Gastrocnemius medialis (tissue), 4 donors: ENCODE data around the gene WNK2.

Experiments
- POLR2A ChIP-seq, 2 donors: fragments of 450-650 bp; IDR thresholded peaks; one replicate each; pipeline ENCODE4 v1.6.1; 2017; ENCODE audit warnings: antibody characterized with exemption in 2 of 2, mild to moderate bottlenecking in 2 of 2, moderate library complexity in 2 of 2
- TF ChIP-seq, protein P1 (sequence below), 5 experiments: fragments of 450-650 bp in 3 of 5; fragments of 200-600 bp in 2 of 5; sonication (generic) in 2 of 5; IDR thresholded peaks in 4 of 5; conservative IDR thresholded peaks in 1 of 5; 1 replicate in 4 of 5; 2 replicates in 1 of 5; pipeline ENCODE4 v1.5.1; 2016 to 2019; ENCODE audit warnings: antibody characterized with exemption in 5 of 5, mild to moderate bottlenecking in 3 of 5, moderate library complexity in 3 of 5

DNA sequence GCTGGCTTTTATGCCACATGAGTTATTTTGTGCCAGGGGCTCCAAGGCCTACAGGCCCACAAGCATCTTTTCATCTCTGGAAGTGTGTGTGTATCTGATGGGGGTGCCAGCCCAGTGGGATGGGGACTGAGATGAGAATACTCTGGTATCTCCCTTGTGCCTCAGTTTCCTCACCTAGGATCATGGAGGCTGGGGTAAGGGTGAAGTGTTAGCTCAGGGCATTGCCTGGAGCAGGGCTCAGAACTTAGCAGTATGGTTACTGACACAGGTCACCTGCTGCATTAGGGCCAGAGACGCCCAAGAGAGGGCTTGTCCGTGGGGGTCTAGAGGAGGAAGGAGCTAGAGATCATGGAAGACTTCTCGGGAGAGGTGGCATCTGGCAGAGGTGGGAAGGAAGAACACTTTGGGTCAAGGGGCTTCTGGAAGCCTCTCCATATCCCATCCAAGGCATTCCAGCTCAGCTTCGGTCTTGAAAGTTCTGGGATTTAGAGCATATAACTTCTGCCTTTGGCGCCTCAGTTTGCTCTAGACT lies 742 bp upstream of the WNK2 start:
- TF ChIP-seq, protein P1, sequence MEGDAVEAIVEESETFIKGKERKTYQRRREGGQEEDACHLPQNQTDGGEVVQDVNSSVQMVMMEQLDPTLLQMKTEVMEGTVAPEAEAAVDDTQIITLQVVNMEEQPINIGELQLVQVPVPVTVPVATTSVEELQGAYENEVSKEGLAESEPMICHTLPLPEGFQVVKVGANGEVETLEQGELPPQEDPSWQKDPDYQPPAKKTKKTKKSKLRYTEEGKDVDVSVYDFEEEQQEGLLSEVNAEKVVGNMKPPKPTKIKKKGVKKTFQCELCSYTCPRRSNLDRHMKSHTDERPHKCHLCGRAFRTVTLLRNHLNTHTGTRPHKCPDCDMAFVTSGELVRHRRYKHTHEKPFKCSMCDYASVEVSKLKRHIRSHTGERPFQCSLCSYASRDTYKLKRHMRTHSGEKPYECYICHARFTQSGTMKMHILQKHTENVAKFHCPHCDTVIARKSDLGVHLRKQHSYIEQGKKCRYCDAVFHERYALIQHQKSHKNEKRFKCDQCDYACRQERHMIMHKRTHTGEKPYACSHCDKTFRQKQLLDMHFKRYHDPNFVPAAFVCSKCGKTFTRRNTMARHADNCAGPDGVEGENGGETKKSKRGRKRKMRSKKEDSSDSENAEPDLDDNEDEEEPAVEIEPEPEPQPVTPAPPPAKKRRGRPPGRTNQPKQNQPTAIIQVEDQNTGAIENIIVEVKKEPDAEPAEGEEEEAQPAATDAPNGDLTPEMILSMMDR (IDR thresholded peaks at IDR 0.05 in 4 of 5, conservative IDR thresholded peaks at IDR 0.05 in 1 of 5): no peak
- TF ChIP-seq POLR2A (IDR thresholded peaks at IDR 0.05): no peak
